ENCODE measurements around the gene CLDN22. TPM values are rescaled to one million over a fixed set of nuclear protein-coding genes. Genes with fewer than 3 reads are reported as not detected.
A peak's percentile ranks its signal among the peaks of the same experiment; 100 is the strongest.

CLDN22 gene
- total RNA-seq, 4 donors from 2014 or later, result 0.85 TPM; not detected in 3

DNA sequence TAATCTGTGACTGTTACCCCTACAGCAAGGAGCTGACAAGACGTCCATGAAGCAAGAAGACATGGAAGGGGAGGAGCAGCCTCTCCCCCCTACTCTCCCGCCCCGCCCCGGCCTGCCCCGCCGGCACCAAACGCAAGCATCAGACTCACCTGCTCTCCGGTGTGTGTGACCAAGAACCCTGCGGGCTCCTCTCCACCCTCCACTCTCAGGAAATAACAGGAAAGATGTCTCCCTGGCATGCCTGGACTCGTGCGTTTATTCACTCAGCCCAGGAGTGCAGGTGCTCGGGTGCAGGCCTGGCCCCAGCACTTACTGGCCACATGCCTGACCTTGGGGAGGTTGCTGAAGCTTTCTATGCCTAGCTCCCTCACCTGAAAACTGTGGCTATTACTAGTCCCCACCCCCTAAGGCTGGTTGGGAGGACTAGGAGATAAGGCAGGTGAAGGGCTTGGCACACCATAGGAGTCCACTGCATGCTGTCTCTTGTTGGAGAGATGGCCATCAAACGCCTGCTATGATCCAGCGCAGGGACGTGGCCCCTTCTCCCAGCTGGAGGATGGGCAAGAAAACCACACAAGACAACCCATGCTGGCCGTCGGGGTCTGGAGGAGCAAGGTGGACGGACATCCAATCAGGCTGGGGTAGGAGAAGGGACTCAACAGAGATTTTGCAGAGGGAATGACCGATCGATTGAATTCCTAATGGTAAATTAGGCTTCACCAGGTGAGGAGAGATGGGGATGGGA is 37.0 kb upstream of the CLDN22 start:
- H3K27me3 ChIP-seq, result no peaks in the 10 kb centered on the region
- no peak for TF ChIP-seq CTCF (IDR thresholded peaks at IDR 0.05)
- TF ChIP-seq POLR2A (IDR thresholded peaks at IDR 0.05), result no peak

GRCh38 chr4:183356173-183356830 is 36.2 kb upstream of the CLDN22 start:
- Histone ChIP-seq H3K9me3 (no peaks in the 10 kb centered on the region), H3K4me3 (no peak overlapping the region), H3K4me1 (peaks cover 18 to 74% (median 20%) of the 10 kb centered on the region in 3 donors), H3K27me3 (no peaks in the 10 kb centered on the region), H3K36me3 (no peaks in the 10 kb centered on the region), H3K27ac (peak overlapping the region in 2 of 4 donors; percentile 44 to 75)
- intact Hi-C loops (cut with DNase I), result no loop called here
- no peak for TF ChIP-seq POLR2A (IDR thresholded peaks at IDR 0.05)
- no peak for TF ChIP-seq CTCF (IDR thresholded peaks at IDR 0.05)
- WGBS, 2 donors, result 81 to 82% methylated on average over 17 to 20 of the region's 20 CpGs
- DNase-seq, result no peak

More for the DNA sequence above, 37.0 kb upstream of the CLDN22 start:
- intact Hi-C loops (cut with DNase I), result no loop called here
- no peak for DNase-seq
- no peak overlapping the region for H3K4me3 ChIP-seq
- H3K27ac ChIP-seq, result peak overlapping the region in 2 of 4 donors; percentile 44 to 75
- no peaks in the 10 kb centered on the region for H3K36me3 ChIP-seq
- H3K4me1 ChIP-seq, result peaks cover 17 to 66% (median 20%) of the 10 kb centered on the region in 3 donors
- no peaks in the 10 kb centered on the region for H3K9me3 ChIP-seq
- WGBS, 2 donors, result 42 to 50% methylated on average over 7 to 9 of the region's 20 CpGs

- Histone ChIP-seq H3K9me3 (no peaks in the 10 kb centered on the region), H3K27ac (peak overlapping the region in 2 of 4 donors; percentile 62 to 75), H3K4me1 (peaks cover 19 to 79% (median 27%) of the 10 kb centered on the region in 3 donors), H3K4me3 (no peak overlapping the region), H3K36me3 (no peaks in the 10 kb centered on the region), H3K27me3 (no peaks in the 10 kb centered on the region)
- WGBS, 2 donors, result 29 to 50% methylated on average over 4 of the region's 4 CpGs
- no peak for TF ChIP-seq CTCF (IDR thresholded peaks at IDR 0.05)
- no peak for TF ChIP-seq POLR2A (IDR thresholded peaks at IDR 0.05)
- intact Hi-C loops (cut with DNase I), result no loop called here
- DNase-seq, result no peak
Observed at GRCh38 chr4:183355405-183355804, 35.3 kb upstream of the CLDN22 start.

DNA sequence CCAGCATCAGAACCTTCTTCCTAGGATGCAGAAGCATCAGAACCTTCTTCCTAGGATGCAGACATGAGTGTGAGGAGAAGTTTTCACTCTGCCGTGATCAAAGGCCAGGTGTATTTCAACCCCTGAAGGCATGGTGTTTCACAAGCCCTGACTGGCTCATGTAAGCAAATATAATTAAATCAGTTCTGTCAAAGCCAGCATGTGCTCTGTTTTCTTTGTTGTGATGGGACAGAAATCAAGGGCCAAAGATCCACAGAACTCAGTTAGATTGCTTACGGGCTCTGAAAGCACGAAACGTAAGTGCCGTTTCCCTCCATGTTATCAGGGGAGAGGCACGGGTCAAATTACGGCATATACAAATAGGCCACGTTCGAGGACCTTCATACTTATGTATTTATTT is 34.1 kb upstream of the CLDN22 start:
- H3K4me3 ChIP-seq, result no peak overlapping the region
- no peak for DNase-seq
- no peak for TF ChIP-seq CTCF (IDR thresholded peaks at IDR 0.05)
- TF ChIP-seq POLR2A (IDR thresholded peaks at IDR 0.05), result no peak
- 42 to 71% methylated on average over 9 of the region's 9 CpGs for WGBS, 2 donors
- peaks cover 15 to 84% (median 25%) of the 10 kb centered on the region in 3 donors for H3K4me1 ChIP-seq
- H3K27ac ChIP-seq, result peak overlapping the region; percentile 36 to 75 (median 60)
- H3K9me3 ChIP-seq, result no peaks in the 10 kb centered on the region
- no peaks in the 10 kb centered on the region for H3K27me3 ChIP-seq
- no peaks in the 10 kb centered on the region for H3K36me3 ChIP-seq
- intact Hi-C loops (cut with DNase I), result no loop called here

- Histone ChIP-seq H3K27ac (peak overlapping the region; percentile 36 to 75 (median 60)), H3K4me1 (peaks cover 15 to 91% (median 31%) of the 10 kb centered on the region in 3 donors), H3K36me3 (no peaks in the 10 kb centered on the region), H3K27me3 (no peaks in the 10 kb centered on the region), H3K4me3 (no peak overlapping the region), H3K9me3 (no peaks in the 10 kb centered on the region)
- DNase-seq, result no peak
- TF ChIP-seq POLR2A (IDR thresholded peaks at IDR 0.05) (no peak), CTCF (IDR thresholded peaks at IDR 0.05) (no peak)
- WGBS, 2 donors, result 42 to 45% methylated on average over 8 of the region's 8 CpGs
- intact Hi-C loops (cut with DNase I), result no loop called here
Observed at GRCh38 chr4:183353557-183353956, 33.5 kb upstream of the CLDN22 start.
